ENCODE data around the gene TNFRSF14.

The TNFRSF14 gene

DNA sequence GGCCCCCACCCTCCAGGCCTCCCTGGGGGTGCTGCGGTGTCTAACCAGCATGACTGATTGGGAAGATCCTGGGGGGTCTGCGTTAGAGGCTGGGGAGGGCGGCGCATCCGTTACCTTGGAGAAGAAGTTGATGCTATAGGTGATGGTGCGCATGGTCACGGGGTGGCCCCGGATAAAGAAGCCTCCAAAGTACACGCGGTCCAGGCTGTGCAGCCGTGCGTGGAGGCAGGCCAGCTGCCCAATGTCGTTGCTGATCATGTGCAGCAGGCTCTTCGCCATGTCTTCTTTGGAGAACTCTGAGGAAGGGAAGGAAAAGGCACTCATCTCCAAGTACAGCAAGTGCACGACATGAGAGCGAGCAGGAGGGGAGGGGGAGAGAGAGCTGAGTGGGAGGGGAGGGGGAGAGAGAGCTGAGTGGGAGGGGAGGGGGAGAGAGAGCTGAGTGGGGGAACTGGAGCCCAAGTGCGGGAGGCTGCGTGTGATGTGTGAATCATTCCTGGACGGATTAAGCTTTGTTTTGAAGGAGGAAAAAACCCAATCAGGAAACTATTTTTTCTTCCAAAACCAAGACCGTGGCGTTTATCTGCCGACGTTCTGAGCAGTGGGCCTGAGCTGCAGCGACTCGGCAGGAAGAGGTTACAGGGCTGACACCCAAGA, 37.0 kb upstream of the TNFRSF14 start:
- no peak for TF ChIP-seq SUZ12 (IDR thresholded peaks at IDR 0.05)
- TF ChIP-seq L3MBTL2 (conservative IDR thresholded peaks at IDR 0.05): no peak
- TF ChIP-seq HDGF (IDR thresholded peaks at IDR 0.05; ENCODE audit: borderline replicate concordance): no peak
- no peak for TF ChIP-seq ARNT (IDR thresholded peaks at IDR 0.05)
- TF ChIP-seq SP1 (IDR thresholded peaks at IDR 0.05): no peak
- TF ChIP-seq ZNF384 (IDR thresholded peaks at IDR 0.05): no peak
- no peak for TF ChIP-seq CTBP1 (IDR thresholded peaks at IDR 0.05; ENCODE audit: borderline replicate concordance)
- TF ChIP-seq BHLHE40 (IDR thresholded peaks at IDR 0.05; ENCODE audit: borderline replicate concordance): no peak
- no peak for TF ChIP-seq TARDBP (IDR thresholded peaks at IDR 0.05)
- POLR2A ChIA-PET: no interaction called here
- no peak for DNase-seq (ENCODE audit: extremely low spot score)
- CTCF ChIA-PET: interaction anchor here (1.3 kb wide), 1 partner anchor 28 kb away, joined by 3 read pairs; no protein-coding TSS in a partner anchor

GRCh38 chr1:2519729-2520128, 36.4 kb upstream of the TNFRSF14 start:
- CTCF ChIA-PET: interaction anchor here (1.3 kb wide), 1 partner anchor 27 kb away, joined by 3 read pairs; no protein-coding TSS in a partner anchor
- DNase-seq (ENCODE audit: extremely low spot score): no peak
- TF ChIP-seq NFRKB (IDR thresholded peaks at IDR 0.05) (no peak), ELF4 (IDR thresholded peaks at IDR 0.05) (no peak), L3MBTL2 (conservative IDR thresholded peaks at IDR 0.05) (no peak), TARDBP (IDR thresholded peaks at IDR 0.05) (no peak), SUZ12 (IDR thresholded peaks at IDR 0.05) (no peak), SP1 (IDR thresholded peaks at IDR 0.05) (no peak), BHLHE40 (IDR thresholded peaks at IDR 0.05; ENCODE audit: borderline replicate concordance) (no peak), HDGF (IDR thresholded peaks at IDR 0.05; ENCODE audit: borderline replicate concordance) (no peak), CTBP1 (IDR thresholded peaks at IDR 0.05; ENCODE audit: borderline replicate concordance) (no peak), PKNOX1 (IDR thresholded peaks at IDR 0.05) (no peak), FOXM1 (IDR thresholded peaks at IDR 0.05; ENCODE audit: borderline replicate concordance) (no peak), LEF1 (IDR thresholded peaks at IDR 0.05; ENCODE audit: borderline replicate concordance) (no peak), FOXA1 (IDR thresholded peaks at IDR 0.05) (no peak)
- POLR2A ChIA-PET: interaction anchor here (0.8 kb wide), 1 partner anchor 14 kb away, joined by 3 read pairs; no protein-coding TSS in a partner anchor

GRCh38 chr1:2520206-2520605, 36.0 kb upstream of the TNFRSF14 start:
- POLR2A ChIA-PET: interaction anchor here (0.8 kb wide), 1 partner anchor 14 kb away, joined by 3 read pairs; no protein-coding TSS in a partner anchor
- CTCF ChIA-PET: no interaction called here
- DNase-seq (ENCODE audit: extremely low spot score): no peak
- TF ChIP-seq FOXM1 (IDR thresholded peaks at IDR 0.05; ENCODE audit: borderline replicate concordance): no peak
- no peak for TF ChIP-seq CTBP1 (IDR thresholded peaks at IDR 0.05; ENCODE audit: borderline replicate concordance)
- TF ChIP-seq TARDBP (IDR thresholded peaks at IDR 0.05): no peak
- TF ChIP-seq FOXA1 (IDR thresholded peaks at IDR 0.05): no peak
- no peak for TF ChIP-seq PKNOX1 (IDR thresholded peaks at IDR 0.05)
- TF ChIP-seq ARNT (IDR thresholded peaks at IDR 0.05): no peak
- no peak for TF ChIP-seq SUZ12 (IDR thresholded peaks at IDR 0.05)
- no peak for TF ChIP-seq BHLHE40 (IDR thresholded peaks at IDR 0.05; ENCODE audit: borderline replicate concordance)
- TF ChIP-seq SP1 (IDR thresholded peaks at IDR 0.05): no peak
- TF ChIP-seq ZNF384 (IDR thresholded peaks at IDR 0.05): no peak
- no peak for TF ChIP-seq ELF4 (IDR thresholded peaks at IDR 0.05)
- no peak for TF ChIP-seq FOXK2 (IDR thresholded peaks at IDR 0.05)
- TF ChIP-seq L3MBTL2 (conservative IDR thresholded peaks at IDR 0.05): no peak
- no peak for TF ChIP-seq HDGF (IDR thresholded peaks at IDR 0.05; ENCODE audit: borderline replicate concordance)
- TF ChIP-seq NFRKB (IDR thresholded peaks at IDR 0.05): no peak
- no peak for TF ChIP-seq LEF1 (IDR thresholded peaks at IDR 0.05; ENCODE audit: borderline replicate concordance)

- POLR2A ChIA-PET: no interaction called here
- TF ChIP-seq ELF4 (IDR thresholded peaks at IDR 0.05): no peak
- TF ChIP-seq HDGF (IDR thresholded peaks at IDR 0.05; ENCODE audit: borderline replicate concordance): no peak
- no peak for TF ChIP-seq BHLHE40 (IDR thresholded peaks at IDR 0.05; ENCODE audit: borderline replicate concordance)
- no peak for TF ChIP-seq FOXA1 (IDR thresholded peaks at IDR 0.05)
- TF ChIP-seq SP1 (IDR thresholded peaks at IDR 0.05): no peak
- no peak for TF ChIP-seq ARNT (IDR thresholded peaks at IDR 0.05)
- no peak for TF ChIP-seq PKNOX1 (IDR thresholded peaks at IDR 0.05)
- TF ChIP-seq LEF1 (IDR thresholded peaks at IDR 0.05; ENCODE audit: borderline replicate concordance): no peak
- TF ChIP-seq NFRKB (IDR thresholded peaks at IDR 0.05): no peak
- TF ChIP-seq SUZ12 (IDR thresholded peaks at IDR 0.05): no peak
- no peak for TF ChIP-seq ZNF384 (IDR thresholded peaks at IDR 0.05)
- no peak for TF ChIP-seq L3MBTL2 (conservative IDR thresholded peaks at IDR 0.05)
- no peak for TF ChIP-seq FOXK2 (IDR thresholded peaks at IDR 0.05)
- no peak for TF ChIP-seq TARDBP (IDR thresholded peaks at IDR 0.05)
- CTCF ChIA-PET: no interaction called here
- DNase-seq (ENCODE audit: extremely low spot score): no peak
These were observed 35.4 kb upstream of the TNFRSF14 start for GRCh38 chr1:2520806-2521205.

DNA sequence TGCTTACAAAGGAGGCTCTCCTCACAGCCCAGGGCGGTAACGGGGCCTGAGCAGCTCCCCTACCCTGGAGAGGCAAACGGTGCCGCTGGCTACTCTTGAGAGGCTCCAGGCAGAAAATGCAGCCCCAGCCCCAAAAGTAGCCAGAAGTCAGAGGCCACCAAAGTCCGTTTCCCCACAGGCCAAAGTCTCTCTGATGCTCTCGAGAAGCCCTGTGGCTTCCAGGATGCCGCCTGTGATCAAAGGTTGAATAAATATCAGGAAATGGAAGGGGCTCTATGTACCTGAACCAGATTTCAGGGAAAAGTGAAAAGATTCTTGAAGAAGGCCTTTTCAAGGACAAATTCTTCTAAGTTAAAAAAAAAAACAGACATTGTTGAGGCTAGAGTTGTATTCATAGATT, 33.9 kb upstream of the TNFRSF14 start:
- ChIA-PET CTCF (no interaction called here), POLR2A (no interaction called here)
- no peak for TF ChIP-seq FOXM1 (IDR thresholded peaks at IDR 0.05; ENCODE audit: borderline replicate concordance)
- no peak for TF ChIP-seq HDGF (IDR thresholded peaks at IDR 0.05; ENCODE audit: borderline replicate concordance)
- TF ChIP-seq TARDBP (IDR thresholded peaks at IDR 0.05): no peak
- TF ChIP-seq L3MBTL2 (conservative IDR thresholded peaks at IDR 0.05): no peak
- TF ChIP-seq ELF4 (IDR thresholded peaks at IDR 0.05): no peak
- no peak for TF ChIP-seq SUZ12 (IDR thresholded peaks at IDR 0.05)
- no peak for TF ChIP-seq FOXK2 (IDR thresholded peaks at IDR 0.05)
- no peak for TF ChIP-seq ARNT (IDR thresholded peaks at IDR 0.05)
- TF ChIP-seq SP1 (IDR thresholded peaks at IDR 0.05): no peak
- no peak for TF ChIP-seq CTBP1 (IDR thresholded peaks at IDR 0.05; ENCODE audit: borderline replicate concordance)
- TF ChIP-seq ZNF384 (IDR thresholded peaks at IDR 0.05): no peak
- TF ChIP-seq PKNOX1 (IDR thresholded peaks at IDR 0.05): no peak
- no peak for TF ChIP-seq NFRKB (IDR thresholded peaks at IDR 0.05)
- DNase-seq (ENCODE audit: extremely low spot score): no peak
